GM12875 (cell line): Measurements from ENCODE around the gene GAB2.

Source experiments
- H3K4me3 ChIP-seq: one replicate; pipeline ENCODE4 v1.5.1; 2011; ENCODE audit warnings: low read depth, low read length, control low read depth
- TF ChIP-seq, protein P1 (sequence below): IDR thresholded peaks from 2 replicates; pipeline ENCODE4 v1.5.1; 2011; ENCODE audit warnings: low read depth, mild to moderate bottlenecking, control low read depth, inconsistent platforms, low read length, moderate library complexity, borderline replicate concordance; ENCODE audit not compliant: insufficient read depth

The GAB2 gene

DNA sequence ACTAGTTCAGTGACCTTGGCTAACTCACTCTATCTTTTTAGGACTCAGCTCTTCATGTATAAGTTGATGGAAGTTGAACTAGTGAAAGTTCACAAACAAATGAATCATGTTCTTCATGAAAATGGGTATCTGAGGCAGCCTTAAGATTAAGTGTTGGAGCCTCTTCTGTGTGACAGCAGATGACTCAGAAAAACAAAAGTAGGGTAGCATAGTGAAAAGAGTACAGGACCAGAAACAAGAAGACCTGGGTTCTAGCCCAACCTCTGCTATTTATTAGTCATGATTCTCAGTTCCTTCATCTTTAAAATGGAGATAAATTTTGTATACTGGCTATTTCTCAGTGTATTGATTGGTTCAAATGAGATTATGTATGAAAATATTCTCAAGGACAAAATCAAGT is 168.7 kb downstream of the GAB2 start:
- no peak overlapping the region for H3K4me3 ChIP-seq
- TF ChIP-seq, protein P1, sequence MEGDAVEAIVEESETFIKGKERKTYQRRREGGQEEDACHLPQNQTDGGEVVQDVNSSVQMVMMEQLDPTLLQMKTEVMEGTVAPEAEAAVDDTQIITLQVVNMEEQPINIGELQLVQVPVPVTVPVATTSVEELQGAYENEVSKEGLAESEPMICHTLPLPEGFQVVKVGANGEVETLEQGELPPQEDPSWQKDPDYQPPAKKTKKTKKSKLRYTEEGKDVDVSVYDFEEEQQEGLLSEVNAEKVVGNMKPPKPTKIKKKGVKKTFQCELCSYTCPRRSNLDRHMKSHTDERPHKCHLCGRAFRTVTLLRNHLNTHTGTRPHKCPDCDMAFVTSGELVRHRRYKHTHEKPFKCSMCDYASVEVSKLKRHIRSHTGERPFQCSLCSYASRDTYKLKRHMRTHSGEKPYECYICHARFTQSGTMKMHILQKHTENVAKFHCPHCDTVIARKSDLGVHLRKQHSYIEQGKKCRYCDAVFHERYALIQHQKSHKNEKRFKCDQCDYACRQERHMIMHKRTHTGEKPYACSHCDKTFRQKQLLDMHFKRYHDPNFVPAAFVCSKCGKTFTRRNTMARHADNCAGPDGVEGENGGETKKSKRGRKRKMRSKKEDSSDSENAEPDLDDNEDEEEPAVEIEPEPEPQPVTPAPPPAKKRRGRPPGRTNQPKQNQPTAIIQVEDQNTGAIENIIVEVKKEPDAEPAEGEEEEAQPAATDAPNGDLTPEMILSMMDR, result no peak

DNA sequence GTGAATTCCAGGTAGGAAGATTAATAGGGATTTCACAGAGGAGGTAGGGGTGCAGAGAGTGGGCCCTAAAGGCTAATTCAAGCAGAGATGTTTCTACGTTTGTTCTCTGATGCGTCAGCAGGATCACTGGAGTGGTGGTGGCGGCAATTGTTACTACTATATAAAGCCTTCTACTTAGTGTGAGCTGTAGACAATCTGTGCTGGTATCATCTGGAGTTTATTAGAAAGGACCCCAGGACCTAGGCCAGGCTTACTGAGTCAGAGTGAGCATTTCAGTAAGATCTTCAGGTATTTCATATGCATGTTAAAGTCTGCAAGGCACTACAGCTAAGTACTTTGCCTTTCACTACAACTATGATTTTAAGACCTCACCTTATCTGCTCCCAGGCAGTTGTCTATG is 169.4 kb downstream of the GAB2 start:
- TF ChIP-seq, protein P1, result no peak
- no peak overlapping the region for H3K4me3 ChIP-seq

DNA sequence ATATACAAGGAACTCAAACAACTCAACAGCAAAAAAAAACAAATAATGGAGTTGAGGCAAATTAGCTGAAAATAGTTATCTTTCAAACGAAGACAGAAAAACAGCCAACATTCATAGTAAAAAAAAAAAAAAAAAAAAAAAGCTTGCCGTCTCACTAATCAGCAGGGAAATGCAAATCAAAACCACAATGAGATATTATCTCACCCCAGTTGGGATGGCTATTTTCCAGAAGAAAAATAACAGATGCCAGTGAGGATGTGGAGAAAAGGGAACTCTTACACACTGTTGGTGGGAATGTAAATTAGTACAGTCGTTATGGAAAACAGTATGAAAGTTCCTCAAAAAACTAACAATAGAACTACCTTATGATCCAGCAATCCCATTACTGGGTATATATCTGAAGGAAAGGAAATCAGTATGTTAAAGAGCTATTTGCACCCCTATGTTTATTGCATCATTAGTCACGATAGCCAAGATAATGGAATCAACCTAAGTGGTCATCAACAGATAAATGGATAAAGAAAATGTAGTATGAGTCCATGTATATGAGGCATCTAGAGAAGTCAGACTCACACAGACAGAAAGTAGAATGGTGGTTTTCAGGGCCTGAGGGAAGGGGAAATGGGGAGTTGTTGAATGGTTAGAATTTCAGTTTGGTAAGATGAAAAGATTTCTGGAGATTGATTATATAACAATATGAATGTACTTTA is 172.9 kb downstream of the GAB2 start:
- H3K4me3 ChIP-seq, result no peak overlapping the region
- TF ChIP-seq, protein P1, result no peak

DNA sequence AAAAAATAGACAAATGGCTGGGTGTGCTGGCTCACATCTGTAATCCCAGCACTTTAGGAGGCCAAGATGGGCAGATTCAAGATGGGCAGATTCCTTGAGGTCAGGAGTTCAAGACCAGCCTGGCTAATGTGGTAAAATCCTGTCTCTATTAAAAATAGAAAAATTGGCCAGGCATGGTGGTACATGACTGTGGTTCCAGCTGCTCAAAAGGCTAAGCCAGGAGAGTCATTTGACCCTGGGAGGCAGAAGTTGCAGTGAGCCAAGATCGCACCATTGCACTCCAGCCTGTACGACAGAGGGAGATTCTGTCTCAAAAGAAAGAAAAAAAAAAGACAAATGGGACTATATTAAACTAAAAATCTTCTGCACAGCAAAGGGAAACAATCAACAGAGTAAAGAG is 173.5 kb downstream of the GAB2 start:
- H3K4me3 ChIP-seq, result no peak overlapping the region
- TF ChIP-seq, protein P1, result no peak

DNA sequence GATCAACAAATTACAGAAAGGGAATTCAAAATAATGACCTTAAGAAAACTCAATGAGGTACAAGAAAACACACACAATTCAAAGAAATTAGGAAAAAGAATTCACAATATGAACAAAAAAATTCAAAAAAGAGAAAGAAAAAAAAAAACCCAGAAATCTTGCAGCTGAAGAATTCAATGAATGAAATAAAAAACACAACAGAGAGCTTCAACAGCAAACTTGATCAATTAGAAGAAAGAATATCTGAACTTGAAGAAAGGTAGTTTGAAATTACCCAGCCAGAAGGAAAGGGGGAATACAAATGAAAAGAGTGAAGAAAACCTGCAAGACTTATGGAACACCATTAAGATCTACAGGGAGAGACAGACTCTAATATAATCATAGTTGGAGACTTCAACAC is 176.1 kb downstream of the GAB2 start:
- TF ChIP-seq, protein P1, result no peak
- no peak overlapping the region for H3K4me3 ChIP-seq

DNA sequence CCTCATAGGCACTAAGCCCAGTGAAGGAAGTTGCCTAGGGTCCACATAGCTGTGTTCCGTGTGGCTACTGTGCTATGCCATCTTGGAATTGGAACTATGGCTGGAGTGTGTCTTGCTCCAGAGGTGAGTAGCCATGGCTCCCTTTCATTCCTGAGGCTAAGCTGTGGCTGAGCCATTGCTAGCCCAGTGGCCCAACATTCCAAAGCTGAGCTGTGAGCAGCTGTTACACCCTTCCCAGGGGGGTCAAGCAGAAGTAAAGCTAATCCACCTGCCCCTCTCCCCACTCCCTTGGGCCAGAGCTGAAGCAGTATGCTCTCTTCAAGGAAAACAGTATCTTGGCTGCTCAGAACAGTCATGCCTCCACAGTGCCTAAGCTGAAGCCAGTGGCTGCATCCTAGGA is 177.8 kb downstream of the GAB2 start:
- H3K4me3 ChIP-seq, result no peak overlapping the region
- TF ChIP-seq, protein P1, result no peak

DNA sequence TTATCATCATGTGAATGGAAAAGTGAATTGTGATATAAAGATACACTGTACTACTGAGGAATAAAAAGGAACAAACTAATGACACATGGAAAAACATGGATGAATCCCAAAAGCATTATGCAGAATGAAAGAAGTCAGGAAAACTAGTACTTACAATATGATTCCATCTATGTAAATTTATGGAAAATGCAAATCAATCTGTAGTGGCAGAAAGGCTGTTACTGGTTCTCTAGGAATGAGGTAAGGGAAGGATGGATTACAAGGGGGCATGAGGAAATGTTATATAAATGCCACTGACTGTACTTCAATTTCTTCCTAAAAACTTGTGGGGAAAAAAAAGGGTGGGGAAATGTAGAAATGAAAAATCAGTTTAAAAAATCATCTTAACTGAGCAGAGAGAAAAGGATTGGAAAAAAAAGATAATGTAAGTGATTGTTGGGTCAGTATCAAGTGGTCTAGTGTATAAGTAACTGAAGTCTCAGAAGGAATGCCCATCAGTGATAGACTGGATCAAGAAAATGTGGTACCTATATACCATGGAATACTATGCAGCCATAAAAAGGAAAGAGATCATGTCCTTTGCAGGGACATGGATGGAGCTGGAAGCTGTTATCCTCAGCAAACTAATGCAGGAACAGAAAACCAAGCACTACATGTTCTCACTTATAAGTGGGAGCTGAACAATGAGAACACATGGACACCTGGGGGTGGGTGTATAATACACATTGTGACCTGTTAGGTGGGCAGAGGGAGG is 180.2 kb downstream of the GAB2 start:
- TF ChIP-seq, protein P1, result no peak
- no peak overlapping the region for H3K4me3 ChIP-seq
